Testis (tissue), 2 donors: Measurements from ENCODE around the gene TIMM17A.

ENCODE experiments used
- CTCF ChIP-seq, 3 experiments: fragments of 450-650 bp in 2 of 3; fragments of 200-600 bp in 1 of 3; sonication (generic) in 1 of 3; IDR thresholded peaks; one replicate each; pipeline ENCODE4 v1.5.1; 2016 to 2019; ENCODE audit warnings: antibody characterized with exemption in 3 of 3, mild to moderate bottlenecking in 2 of 3, moderate library complexity in 1 of 3
- POLR2A ChIP-seq: fragments of 450-650 bp; IDR thresholded peaks from one replicate; pipeline ENCODE4 v1.6.1; 2017; ENCODE audit warnings: antibody characterized with exemption, mild to moderate bottlenecking, moderate library complexity

- TF ChIP-seq CTCF (IDR thresholded peaks at IDR 0.05) (no peak), POLR2A (no peak)
Measured at GRCh38 chr1:202013603-202014002, 58.3 kb downstream of the TIMM17A start.
